HEK293T (cell line): ENCODE data around the gene PPFIA2.

Experiments
- ARNT ChIP-seq: fragments of 450-650 bp; IDR thresholded peaks from 2 replicates; pipeline ENCODE4 v1.6.1; 2017; ENCODE audit warnings: mild to moderate bottlenecking
- BHLHE40 ChIP-seq: fragments of 450-650 bp; IDR thresholded peaks from 2 replicates; pipeline ENCODE4 v1.6.1; 2016; ENCODE audit warnings: mild to moderate bottlenecking, moderate library complexity, borderline replicate concordance
- FOXA1 ChIP-seq: fragments of 450-650 bp; IDR thresholded peaks from 2 replicates; pipeline ENCODE4 v1.6.1; 2016; ENCODE audit warnings: mild to moderate bottlenecking
- FOXM1 ChIP-seq: fragments of 450-650 bp; IDR thresholded peaks from 2 replicates; pipeline ENCODE4 v1.6.1; 2017; ENCODE audit warnings: mild to moderate bottlenecking, borderline replicate concordance
- L3MBTL2 ChIP-seq: fragments of 450-650 bp; conservative IDR thresholded peaks from 2 replicates; pipeline ENCODE4 v1.6.1; 2016; ENCODE audit warnings: mild to moderate bottlenecking
- LEF1 ChIP-seq: fragments of 450-650 bp; IDR thresholded peaks from 2 replicates; pipeline ENCODE4 v1.6.1; 2017; ENCODE audit warnings: mild to moderate bottlenecking, borderline replicate concordance
- NFRKB ChIP-seq: fragments of 450-650 bp; IDR thresholded peaks from 2 replicates; pipeline ENCODE4 v1.6.1; 2016; ENCODE audit warnings: mild to moderate bottlenecking, moderate library complexity
- PKNOX1 ChIP-seq: fragments of 450-650 bp; IDR thresholded peaks from 2 replicates; pipeline ENCODE4 v1.6.1; 2016
- SP1 ChIP-seq: fragments of 450-650 bp; IDR thresholded peaks from 2 replicates; pipeline ENCODE4 v1.6.1; 2017
- SUZ12 ChIP-seq: fragments of 450-650 bp; IDR thresholded peaks from 2 replicates; pipeline ENCODE4 v1.6.1; 2016; ENCODE audit warnings: mild to moderate bottlenecking
- TARDBP ChIP-seq: fragments of 450-650 bp; IDR thresholded peaks from 2 replicates; pipeline ENCODE4 v1.6.1; 2016
- ZNF384 ChIP-seq: fragments of 450-650 bp; IDR thresholded peaks from 2 replicates; pipeline ENCODE4 v1.6.1; 2016

- TF ChIP-seq FOXM1: no peak
- no peak for TF ChIP-seq ZNF384
- TF ChIP-seq PKNOX1: no peak
- TF ChIP-seq FOXA1: no peak
- TF ChIP-seq SUZ12: no peak
- TF ChIP-seq BHLHE40: no peak
- TF ChIP-seq ARNT: no peak
- TF ChIP-seq TARDBP: no peak
- TF ChIP-seq SP1: no peak
- no peak for TF ChIP-seq LEF1
- TF ChIP-seq NFRKB: no peak
- TF ChIP-seq L3MBTL2: no peak
Measured at GRCh38 chr12:81718616-81719015, 40.5 kb downstream of the PPFIA2 start.
